Stimulated activated CD4-positive, alpha-beta T cell treated with anti-CD3 and anti-CD28 coated beads, TNF-alpha, amount 100 ng/mL, for 24 hours (primary cell): ENCODE results near the gene KLK6.
A peak's percentile ranks its signal among the peaks of the same experiment; 100 is the strongest.

Experiments
- DNase-seq, 3 experiments: peaks; one replicate each; pipeline ENCODE4 v3.0.0-alpha.2; 2020; ENCODE audit warnings: low read depth in 3 of 3

KLK6 gene

DNA sequence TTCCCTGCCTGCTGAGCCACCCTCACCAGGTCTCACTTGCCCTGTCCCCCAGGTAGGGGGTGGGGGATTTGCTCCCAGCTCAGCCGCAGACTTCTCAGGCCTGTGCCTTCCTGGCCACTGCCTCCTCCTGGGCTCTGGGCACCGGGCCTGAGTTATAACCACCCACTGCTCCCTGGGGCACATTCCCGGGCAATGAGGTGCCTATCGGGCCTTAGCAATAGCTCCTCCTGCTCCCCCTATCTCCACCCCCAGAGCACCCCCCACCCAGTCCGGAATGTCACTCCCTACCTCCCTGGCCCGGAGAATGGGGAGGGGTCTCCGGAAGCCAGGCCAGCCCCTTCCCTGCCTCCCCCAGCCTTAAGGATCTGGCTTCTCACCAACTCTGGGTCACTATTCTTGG lies 16.5 kb downstream of the KLK6 start, which contains the start of gene KLK5:
TSS of gene KLK5 (minus strand) at position 129 of the 400 bp plus-strand sequence. CDS start 381 bp downstream, outside the sequence.
- DNase-seq = no peak

GRCh38 chr19:50949861-50950260 lies 19.5 kb downstream of the KLK6 start:
- no peak for DNase-seq

GRCh38 chr19:50947123-50947522 lies 22.3 kb downstream of the KLK6 start:
- no peak for DNase-seq

DNA sequence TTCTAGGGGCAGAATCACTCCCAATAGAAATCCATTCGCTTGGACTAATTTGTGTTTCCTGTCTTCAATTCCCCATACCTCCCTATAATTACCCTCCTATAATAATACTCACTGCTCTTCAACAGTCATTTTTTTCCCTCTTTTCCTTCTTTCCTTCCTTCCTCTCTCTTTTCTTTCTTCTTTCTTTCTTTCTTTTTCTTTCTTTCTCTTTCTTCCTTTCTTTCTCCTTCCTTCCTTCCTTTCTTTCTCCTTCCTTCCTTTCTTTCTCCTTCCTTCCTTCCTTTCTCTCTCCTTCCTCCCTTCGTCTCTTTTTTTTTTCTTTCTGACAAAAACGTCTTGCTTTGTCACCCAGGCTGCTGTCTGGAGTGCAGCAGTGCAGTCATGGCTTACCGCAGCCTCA lies 24.6 kb downstream of the KLK6 start:
- DNase-seq = no peak

- no peak for DNase-seq
Measured at GRCh38 chr19:50943074-50943828, 26.1 kb downstream of the KLK6 start.

GRCh38 chr19:50939596-50939995 lies 29.8 kb downstream of the KLK6 start:
- DNase-seq = no peak

- no peak for DNase-seq
Measured at GRCh38 chr19:50933640-50934039, 35.8 kb downstream of the KLK6 start.

DNA sequence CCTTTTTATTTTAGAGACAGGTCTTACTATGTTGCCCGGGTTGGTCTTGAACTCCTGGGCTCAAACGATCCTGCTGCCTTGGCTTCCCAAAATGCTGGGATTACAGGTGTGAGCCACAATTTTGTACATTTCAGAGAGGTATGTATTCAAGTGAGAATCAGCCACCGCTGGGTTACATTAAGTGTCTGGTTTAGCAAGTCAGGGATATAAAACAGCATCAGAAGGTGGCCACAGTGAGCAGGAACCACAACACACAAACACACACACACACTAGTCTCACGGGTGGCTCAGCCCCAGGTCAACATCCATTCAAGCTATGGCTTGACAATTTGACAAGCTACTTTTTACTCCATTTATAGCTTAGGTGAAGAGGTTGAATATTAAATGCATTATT lies 36.7 kb downstream of the KLK6 start:
- no peak for DNase-seq

GRCh38 chr19:50932018-50932689 lies 37.2 kb downstream of the KLK6 start:
- no peak for DNase-seq

DNA sequence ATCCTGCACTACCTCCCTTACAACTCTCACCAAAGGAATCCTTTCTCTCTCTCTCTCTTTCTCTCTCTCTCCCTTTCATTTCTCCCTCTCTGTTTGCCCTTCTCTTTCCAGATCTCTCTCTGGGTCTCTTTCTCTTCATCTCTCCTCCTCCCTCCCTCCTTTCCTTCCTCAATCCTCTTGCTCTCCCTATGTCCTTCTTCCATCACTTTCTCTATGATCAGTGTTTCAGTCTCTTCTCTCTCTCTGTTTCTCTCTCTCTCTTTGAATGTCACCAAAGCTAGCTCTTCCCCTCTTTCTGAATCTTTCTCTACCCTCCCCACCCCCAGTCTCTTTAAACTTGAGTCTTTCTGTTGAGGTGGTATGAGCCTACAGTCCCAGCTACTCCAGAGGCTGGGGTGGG lies 38.4 kb downstream of the KLK6 start:
- DNase-seq = no peak

DNA sequence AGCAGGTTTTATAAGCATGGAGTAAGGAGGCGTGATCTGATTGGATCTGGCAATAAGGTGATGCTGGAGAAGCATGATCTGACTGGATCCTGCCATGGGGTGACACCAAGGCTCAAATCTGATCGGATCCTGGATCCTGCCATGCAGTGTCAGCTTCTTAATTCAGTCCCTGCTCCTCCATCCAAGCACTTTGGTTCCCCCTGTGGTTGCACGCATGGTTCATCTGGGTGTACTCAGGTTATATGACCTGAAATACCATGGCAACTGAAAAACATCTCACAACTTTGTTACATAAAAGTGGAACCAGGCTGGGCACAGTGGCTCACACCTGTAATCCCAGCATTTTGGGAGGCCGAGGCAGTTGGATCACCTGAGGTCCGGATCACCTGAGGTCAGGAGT lies 40.6 kb downstream of the KLK6 start:
- no peak for DNase-seq

DNA sequence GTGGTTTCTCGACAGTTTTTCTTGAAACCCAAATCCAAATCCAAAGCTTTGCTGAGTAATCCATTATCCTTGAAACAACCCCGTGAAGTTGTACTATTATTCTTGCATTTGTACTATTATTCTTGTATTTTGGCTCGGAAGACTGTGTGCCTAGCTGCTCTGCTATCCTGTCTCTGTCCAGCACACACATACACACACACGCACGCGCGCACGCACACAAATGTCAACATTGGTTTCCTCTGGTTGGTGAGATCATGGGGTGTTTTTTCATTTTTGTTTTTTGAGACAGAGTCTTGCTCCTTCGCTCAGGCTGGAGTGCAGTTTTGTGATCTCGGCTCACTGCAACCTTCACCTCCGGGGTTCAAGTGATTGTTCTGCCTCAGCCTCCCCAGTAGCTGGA lies 43.2 kb downstream of the KLK6 start:
- no peak for DNase-seq

- no peak for DNase-seq
Measured at GRCh38 chr19:50925734-50926133, 43.7 kb downstream of the KLK6 start.

- no peak for DNase-seq
Measured at GRCh38 chr19:50924586-50924985, 44.8 kb downstream of the KLK6 start.

DNA sequence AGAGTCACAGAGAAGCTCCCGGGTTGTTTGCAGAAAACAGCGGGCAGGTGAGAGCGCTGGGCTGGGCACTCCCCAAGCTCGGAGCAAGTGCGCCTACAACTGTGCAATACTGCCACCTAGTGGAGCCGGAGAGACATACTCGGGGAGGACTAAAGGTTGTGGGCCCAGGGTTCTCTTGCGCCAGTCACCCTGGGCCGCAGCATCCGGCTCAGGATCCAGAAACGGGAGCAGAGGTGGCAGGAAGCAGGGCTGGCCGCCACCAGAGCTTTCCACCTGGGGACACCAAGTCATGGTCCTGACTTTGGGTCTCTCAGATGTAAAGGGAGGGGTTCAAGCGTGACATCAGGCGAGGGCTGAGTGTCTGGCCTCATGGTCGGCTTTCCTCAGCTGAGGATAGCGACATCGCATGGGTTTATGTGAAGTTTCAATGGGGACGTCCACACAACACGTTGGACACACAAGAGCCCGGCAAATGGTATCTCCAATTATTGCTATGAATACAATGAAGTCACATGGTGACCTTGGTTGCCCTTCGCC lies 47.0 kb downstream of the KLK6 start:
- DNase-seq = peak; percentile 68 to 72 (median 70)

GRCh38 chr19:50921426-50922316 lies 47.7 kb downstream of the KLK6 start:
- DNase-seq = no peak

- no peak for DNase-seq
Measured at GRCh38 chr19:50916069-50916468, 53.3 kb downstream of the KLK6 start.

DNA sequence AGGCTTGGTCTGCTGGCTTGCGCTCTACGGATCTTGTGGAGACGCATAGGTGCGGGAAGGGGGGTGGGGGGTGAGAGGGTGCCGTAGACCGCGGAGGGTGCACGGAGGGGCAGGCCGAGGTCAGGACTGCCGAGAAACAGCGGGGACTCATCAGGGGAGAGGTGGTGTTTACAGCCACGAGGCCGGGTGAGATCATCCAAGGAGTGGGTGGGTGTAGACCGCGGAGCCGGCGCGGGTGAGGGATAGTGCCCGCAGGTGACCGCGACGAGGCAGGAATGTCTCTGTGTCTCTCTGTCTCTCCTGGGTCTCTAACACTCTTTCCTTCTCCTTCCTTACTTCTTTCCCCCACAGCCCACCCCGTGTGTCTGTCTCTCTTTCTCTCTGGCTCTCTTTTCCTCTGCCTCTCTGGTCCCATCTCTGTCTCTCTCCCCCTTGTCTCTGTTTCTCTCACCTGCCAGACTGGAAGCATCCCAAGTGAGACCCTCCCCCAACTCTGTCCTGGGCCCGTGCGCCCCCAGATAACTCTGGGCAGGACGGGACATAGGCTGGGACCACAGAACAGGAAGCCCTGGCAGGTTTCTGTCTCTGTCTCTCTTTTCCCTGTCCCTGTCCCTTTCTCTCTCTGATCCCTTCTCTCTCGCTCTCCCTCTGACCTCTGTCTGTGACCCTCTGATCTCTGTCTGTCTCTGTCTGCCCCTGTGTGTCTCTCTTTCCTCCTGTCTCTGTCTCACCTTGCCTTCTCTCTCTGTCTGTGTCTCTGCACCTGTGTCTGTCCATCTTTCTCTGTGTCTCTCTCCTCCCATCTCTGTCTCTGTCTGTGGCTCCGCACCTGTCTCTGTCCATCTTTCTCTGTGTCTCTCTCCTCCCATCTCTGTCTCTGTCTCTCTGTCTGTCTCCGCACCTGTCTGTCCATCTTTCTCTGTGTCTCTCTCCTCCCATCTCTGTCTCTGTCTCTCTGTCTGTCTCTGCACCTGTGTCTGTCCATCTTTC lies 56.4 kb downstream of the KLK6 start:
- peak in 1 of 3 experiments; percentile 18 for DNase-seq

- no peak for DNase-seq
Measured at GRCh38 chr19:50912102-50912599, 57.2 kb downstream of the KLK6 start.
